BE2C (cell line): ENCODE measurements around the gene DHX57.
"Not testable (repeated sequence)": the region's sequence is repeated elsewhere in the genome, so short reads cannot be mapped to it uniquely, and the experiment has no call there.

Experiments used
- DNase-seq: peaks from one replicate; pipeline ENCODE4 v3.0.0-alpha.2; 2020
- H3K27me3 ChIP-seq: fragments of 250-450 bp; sonication (Bioruptor Pico); 2 replicates; pipeline ENCODE4 v1.5.1; 2020; ENCODE audit warnings: mild to moderate bottlenecking
- H3K36me3 ChIP-seq: fragments of 250-450 bp; sonication (Bioruptor Pico); 2 replicates; pipeline ENCODE4 v1.5.1; 2020; ENCODE audit warnings: mild to moderate bottlenecking
- H3K4me1 ChIP-seq: fragments of 250-450 bp; sonication (Bioruptor Pico); 2 replicates; pipeline ENCODE4 v1.5.1; 2020
- H3K4me3 ChIP-seq: 2 replicates; pipeline ENCODE4 v1.5.1; 2011; ENCODE audit warnings: low read depth, low read length
- H3K9me3 ChIP-seq: fragments of 250-450 bp; sonication (Bioruptor Pico); 2 replicates; pipeline ENCODE4 v1.5.1; 2020
- TF ChIP-seq, protein P1 (sequence below): IDR thresholded peaks from 2 replicates; pipeline ENCODE4 v1.5.1; 2012; ENCODE audit warnings: mild to moderate bottlenecking, low read depth, low read length

DHX57 gene

DNA sequence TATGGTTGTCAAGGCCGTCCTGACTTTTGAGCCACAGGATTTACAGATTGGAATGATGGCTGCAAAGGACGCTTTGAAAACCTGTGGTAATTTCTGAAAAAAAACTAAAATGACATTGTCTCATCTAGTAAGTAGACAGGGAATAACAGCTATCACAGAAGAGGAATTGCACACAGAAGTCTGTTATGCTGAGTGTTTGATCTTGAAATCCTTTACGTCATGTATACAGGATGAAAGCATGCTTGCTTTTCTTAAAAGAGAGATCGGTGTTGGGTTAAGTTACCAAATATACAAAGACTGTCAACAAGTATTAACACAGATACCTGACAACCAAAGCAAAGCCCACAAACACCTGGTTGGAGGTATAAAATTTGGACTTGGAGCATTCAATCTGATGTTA is 112.0 kb downstream of the DHX57 start:
- Histone ChIP-seq H3K36me3 (no peaks in the 10 kb centered on the region), H3K27me3 (no peaks in the 10 kb centered on the region), H3K4me1 (no peaks in the 10 kb centered on the region), H3K9me3 (no peaks in the 10 kb centered on the region), H3K4me3 (no peak overlapping the region)
- TF ChIP-seq, protein P1, sequence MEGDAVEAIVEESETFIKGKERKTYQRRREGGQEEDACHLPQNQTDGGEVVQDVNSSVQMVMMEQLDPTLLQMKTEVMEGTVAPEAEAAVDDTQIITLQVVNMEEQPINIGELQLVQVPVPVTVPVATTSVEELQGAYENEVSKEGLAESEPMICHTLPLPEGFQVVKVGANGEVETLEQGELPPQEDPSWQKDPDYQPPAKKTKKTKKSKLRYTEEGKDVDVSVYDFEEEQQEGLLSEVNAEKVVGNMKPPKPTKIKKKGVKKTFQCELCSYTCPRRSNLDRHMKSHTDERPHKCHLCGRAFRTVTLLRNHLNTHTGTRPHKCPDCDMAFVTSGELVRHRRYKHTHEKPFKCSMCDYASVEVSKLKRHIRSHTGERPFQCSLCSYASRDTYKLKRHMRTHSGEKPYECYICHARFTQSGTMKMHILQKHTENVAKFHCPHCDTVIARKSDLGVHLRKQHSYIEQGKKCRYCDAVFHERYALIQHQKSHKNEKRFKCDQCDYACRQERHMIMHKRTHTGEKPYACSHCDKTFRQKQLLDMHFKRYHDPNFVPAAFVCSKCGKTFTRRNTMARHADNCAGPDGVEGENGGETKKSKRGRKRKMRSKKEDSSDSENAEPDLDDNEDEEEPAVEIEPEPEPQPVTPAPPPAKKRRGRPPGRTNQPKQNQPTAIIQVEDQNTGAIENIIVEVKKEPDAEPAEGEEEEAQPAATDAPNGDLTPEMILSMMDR, result no peak
- no peak for DNase-seq

DNA sequence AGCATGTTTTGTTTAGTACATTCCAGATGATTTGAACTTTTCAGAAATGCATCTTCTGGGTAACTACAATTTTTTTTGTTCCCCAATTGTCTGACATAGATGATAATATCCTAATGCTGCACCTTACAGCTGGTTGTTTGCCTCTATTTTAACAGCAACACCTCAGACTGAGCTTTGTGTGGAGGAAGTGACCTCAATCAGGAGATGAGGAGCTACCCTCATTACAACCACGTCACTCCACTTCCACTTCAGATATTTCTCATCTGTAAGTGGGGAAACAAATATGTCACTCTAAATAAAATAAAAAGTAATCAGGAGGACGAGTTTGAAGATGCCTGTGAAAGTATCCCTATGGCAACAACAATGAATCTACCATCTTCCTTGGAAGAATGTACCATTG is 112.5 kb downstream of the DHX57 start:
- TF ChIP-seq, protein P1, result no peak
- no peaks in the 10 kb centered on the region for H3K4me1 ChIP-seq
- no peak for DNase-seq
- H3K27me3 ChIP-seq, result no peaks in the 10 kb centered on the region
- no peak overlapping the region for H3K4me3 ChIP-seq
- no peaks in the 10 kb centered on the region for H3K9me3 ChIP-seq
- H3K36me3 ChIP-seq, result no peaks in the 10 kb centered on the region

DNA sequence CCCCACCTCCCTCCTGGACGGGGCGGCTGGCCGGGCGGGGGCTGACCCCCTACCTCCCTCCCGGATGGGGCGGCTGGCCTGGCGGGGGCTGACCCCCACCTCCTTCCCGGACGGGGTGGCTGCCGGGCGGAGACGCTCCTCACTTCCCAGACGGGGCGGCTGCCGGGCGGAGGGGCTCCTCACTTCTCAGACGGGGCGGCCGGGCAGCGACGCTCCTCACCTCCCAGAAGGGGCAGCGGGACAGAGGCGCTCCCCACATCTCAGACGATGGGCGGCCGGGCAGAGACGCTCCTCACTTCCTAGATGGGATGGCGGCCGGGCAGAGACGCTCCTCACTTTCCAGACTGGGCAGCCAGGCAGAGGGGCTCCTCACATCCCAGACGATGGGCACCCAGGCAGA is 119.8 kb downstream of the DHX57 start:
- H3K4me3 ChIP-seq, DNase-seq, H3K9me3 ChIP-seq, H3K27me3 ChIP-seq, H3K36me3 ChIP-seq, H3K4me1 ChIP-seq: not testable (repeated sequence)

DNA sequence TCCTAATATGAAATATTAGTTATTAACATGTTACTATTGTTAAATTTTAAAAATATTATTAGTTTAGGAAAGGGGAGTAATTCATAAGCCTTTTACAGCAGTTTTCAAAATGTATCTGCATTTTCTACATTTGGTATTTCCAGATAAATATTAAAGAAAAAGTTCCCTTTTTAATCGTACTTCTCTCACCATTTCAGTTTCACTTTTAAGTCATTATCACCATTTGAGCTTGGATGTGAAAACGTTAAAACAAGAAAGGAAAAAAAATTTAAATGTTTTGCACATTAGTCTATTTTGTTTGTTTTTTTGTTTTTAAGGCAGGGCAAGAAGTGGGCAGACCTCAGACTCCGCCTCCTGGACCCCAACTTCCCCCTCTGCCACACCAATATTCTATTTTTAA is 121.2 kb downstream of the DHX57 start:
- Histone ChIP-seq H3K27me3 (no peaks in the 10 kb centered on the region), H3K4me3 (no peak overlapping the region), H3K9me3 (no peaks in the 10 kb centered on the region), H3K4me1 (peaks cover 5% of the 10 kb centered on the region; the same call in 1 of the 2 replicates), H3K36me3 (peaks cover 11% of the 10 kb centered on the region)
- TF ChIP-seq, protein P1, result no peak
- no peak for DNase-seq

DNA sequence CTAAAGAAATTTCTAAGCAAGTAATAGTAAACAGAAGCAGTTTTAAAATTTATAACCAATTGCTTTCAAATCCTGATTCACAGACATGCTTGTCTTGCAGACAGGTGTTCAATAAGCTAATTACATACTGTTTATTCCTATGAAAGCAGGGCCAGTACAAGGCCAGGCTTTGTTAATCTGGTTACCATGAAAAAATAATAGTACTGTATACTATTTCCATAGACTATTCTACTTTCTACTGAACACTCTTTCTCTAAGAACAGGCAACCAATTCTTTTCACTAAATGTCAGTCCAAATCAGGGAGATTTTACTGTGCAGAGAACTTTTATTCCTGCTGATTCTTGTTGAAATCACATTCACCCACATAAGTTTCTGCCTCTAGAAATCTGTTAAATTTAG is 121.7 kb downstream of the DHX57 start:
- Histone ChIP-seq H3K4me1 (peaks cover 5% of the 10 kb centered on the region; the same call in 1 of the 2 replicates), H3K4me3 (no peak overlapping the region), H3K27me3 (no peaks in the 10 kb centered on the region), H3K36me3 (peaks cover 16% of the 10 kb centered on the region), H3K9me3 (no peaks in the 10 kb centered on the region)
- TF ChIP-seq, protein P1, result no peak
- no peak for DNase-seq

DNA sequence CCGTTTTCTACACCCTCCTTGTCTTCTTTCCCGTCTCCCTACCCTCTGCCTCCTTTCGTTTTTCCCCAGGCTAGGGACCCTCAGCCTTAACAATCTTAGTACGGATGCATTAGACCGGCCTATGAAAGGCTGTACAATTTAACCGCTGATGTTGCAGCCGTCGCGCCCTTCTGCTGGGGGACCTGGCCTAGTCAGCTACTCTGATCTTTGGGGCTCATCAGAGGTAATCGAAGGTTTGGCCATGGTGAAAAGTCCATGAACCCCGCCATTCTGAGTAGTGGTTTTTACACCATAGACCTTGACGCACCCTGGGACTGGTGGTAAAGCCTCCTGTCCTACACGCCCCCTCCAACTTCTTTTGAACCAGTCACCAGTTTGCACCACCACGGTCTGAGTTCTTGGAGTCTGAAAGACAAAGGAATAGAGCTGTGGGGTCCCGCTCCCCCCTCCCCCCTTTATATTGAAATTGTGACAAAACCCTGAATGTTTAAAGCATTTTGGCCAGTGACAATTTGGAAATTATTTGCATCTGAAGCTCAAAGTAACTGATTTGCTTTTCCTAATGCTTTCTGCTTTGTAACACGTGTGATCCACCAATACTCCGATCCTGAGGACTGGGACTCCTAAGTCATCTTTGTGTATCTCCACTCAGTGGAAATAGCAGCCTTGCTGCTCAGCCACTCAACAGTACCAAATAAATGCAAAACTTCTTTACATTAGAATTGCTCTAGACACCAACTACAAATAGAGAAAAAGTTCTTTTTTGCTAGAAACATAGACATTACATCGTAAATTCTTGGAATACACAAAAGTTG is 123.9 kb downstream of the DHX57 start:
- peaks cover 9% of the 10 kb centered on the region for H3K4me1 ChIP-seq
- peak; percentile 19 for DNase-seq
- TF ChIP-seq, protein P1, result no peak

More for the DNA sequence above, 123.9 kb downstream of the DHX57 start:
- Histone ChIP-seq H3K27me3 (no peaks in the 10 kb centered on the region), H3K9me3 (no peaks in the 10 kb centered on the region), H3K36me3 (peaks cover 38% of the 10 kb centered on the region), H3K4me3 (peak overlapping the region; percentile 79)
